NCI-H1436 (cell line): Measurements from ENCODE around the gene CDH24.
"Not testable (repeated sequence)": the region's sequence is repeated elsewhere in the genome, so short reads cannot be mapped to it uniquely, and the experiment has no call there.

Experiments
- DNase-seq: peaks from one replicate; lab custom pipeline; 2025; lab: John Stamatoyannopoulos, UW

CDH24 gene

DNA sequence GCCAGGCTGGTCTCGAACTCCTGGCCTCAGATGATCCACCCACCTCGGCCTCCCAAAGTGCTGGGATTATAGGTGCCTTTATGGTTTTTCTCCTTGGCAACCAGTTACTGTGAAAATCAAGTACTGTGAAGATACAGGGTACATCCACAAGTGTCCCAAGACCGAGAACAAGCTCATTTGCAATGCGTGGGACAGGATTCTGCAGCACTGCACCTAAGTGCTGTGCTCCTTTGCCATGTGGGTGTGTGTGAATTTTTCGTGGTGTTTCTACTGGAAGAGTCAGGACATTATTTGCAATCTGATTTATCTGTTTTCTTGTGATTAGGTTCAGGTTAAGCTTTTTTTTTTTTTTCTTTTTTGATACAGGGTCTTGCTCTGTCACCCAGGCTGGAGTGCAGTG, 40.2 kb downstream of the CDH24 start:
- DNase-seq: no peak

DNA sequence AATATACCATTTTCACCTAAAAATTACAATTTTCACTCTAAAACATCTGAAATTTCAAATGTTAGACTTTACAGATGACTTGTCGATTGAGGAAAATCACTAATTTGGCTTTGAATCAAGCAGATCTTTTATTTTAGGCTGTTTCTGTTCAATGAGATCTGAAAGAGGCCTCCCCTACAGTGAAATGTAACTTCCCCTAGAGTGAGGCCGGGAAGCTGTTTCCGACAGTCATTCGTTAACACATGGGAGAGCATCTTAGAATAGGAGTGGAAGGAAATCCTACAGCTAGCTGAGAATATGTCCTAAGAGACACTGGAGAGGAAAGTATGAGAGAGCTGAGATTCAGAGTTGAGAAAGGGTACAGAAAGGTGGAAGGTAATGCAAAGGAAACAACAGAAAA, 41.7 kb downstream of the CDH24 start:
- no peak for DNase-seq

DNA sequence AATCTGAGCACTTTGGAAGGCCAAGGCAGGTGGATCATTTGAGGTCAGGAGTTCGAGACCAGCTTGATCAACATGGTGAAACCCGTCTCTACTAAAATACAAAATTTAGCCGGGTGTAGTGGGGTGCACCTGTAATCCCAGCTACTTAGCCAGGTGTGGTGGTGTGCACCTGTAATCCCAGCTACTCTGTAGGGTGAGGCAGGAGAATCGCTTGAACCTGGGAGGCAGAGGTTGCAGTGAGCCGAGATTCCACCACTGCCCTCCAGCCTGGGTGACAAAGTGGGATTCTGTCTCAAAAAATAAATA, 43.6 kb downstream of the CDH24 start:
- not testable (repeated sequence) for DNase-seq

DNA sequence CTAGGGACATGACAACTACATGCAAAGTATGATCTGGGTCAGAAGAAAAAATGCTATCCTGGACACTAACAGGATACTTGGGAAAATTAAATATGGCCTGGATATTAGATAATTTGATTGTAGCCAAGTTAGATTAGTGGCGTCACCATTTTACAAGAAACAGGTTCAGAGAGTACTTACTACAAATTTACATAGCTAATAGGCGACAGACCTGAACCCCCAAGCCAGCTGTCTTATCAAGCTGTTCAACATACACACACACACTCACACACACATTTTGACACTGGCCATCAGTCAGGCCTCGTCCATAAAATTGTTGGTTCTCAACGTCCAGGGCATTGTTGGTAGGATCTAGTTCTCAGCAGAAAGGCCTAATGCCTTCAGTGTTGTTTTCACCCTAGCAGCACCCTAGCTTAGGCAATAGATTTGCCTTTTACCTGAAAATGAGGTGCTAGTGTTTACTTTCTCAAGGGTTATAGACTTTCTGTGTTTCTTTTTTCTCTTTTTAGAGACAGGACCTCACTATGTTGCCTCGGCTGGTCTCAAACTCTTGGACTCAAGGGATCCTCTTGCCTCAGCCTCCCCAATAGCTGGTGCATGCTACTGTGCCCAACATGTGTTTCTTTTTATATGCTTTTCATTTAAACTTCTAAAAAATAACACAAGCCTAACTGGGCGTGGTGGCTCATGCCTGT, 44.1 kb downstream of the CDH24 start:
- no peak for DNase-seq

DNA sequence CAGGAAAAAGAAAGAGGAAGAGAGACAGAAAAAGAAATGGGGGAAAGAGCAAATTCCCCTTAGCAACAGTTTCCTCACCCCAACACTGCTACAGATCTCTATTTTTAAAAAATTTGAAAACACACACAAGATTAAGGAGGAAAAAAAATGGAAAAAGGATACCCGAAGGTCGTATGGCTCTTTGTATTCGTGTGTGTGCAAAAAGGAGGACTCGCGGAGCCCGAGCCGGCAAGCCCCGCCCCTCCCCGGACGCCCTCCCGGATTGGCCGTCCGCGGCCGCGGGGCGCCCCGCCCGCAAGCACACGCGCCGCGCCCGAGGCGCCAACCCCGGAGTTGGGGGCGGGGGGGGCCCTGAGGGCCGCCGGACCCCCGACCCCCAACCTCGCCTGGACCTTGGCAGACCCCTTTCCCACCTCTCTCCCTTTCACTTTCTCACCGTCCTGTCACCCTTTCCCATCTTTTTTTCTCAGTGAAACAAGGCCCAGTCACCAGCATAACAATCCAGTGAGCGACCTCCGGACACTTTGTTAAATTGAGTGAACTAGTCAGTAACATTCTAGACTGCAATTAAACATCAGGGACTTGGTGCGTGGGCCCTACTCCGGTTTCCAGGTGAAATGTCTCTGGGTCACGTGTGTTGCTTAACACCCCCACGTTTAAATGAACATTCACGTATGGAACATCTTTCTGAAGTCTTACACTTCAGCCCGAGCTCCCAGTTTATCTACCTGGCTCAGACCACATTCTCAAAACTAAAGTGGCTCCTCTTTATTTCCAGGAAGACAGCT, 47.2 kb downstream of the CDH24 start, which contains the start of gene C14orf93:
Gene C14orf93 (minus strand): TSS at position 205 of the 788 bp plus-strand sequence. CDS start 11,120 bp downstream, outside the sequence.
- DNase-seq: peak; percentile 62

DNA sequence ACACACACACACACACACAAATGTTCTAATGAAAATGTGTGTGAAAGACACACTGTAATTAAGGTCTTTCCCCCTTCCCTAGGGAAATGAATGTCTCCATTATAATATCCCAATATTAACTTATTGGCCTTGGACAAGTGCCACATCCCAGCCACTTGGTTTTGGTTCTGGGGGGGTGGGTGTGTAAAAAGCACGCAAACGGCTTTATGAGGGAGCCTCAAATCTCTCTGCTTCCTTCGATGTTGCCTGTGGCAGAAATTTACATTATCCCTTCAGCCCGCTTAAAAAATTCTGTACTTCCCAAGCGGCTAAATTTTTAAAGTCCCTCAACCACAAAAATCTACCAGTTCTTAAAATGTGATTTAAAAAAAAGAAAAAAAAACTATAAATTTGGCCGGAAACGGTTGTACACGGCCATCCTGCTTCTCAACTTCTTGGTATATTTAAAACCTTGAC, 47.8 kb downstream of the CDH24 start:
- no peak for DNase-seq

DNA sequence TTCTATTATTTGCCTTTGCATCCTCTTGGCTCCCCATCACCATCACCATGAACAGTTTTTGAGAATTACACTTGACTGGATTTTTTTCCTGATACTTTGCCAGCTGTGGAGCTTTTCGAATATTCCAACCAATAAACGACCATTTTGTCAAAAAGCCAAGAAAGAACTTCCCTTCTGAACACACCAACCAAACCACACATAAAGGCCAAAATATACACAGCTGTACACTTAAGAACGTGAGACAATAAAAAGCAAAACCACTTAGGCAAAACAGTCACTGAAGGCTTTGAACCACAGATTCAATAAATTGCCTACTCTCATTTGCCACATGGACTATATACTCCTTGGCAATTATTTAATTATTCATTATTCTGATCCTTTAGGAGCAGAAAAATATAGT, 48.5 kb downstream of the CDH24 start:
- DNase-seq: no peak

DNA sequence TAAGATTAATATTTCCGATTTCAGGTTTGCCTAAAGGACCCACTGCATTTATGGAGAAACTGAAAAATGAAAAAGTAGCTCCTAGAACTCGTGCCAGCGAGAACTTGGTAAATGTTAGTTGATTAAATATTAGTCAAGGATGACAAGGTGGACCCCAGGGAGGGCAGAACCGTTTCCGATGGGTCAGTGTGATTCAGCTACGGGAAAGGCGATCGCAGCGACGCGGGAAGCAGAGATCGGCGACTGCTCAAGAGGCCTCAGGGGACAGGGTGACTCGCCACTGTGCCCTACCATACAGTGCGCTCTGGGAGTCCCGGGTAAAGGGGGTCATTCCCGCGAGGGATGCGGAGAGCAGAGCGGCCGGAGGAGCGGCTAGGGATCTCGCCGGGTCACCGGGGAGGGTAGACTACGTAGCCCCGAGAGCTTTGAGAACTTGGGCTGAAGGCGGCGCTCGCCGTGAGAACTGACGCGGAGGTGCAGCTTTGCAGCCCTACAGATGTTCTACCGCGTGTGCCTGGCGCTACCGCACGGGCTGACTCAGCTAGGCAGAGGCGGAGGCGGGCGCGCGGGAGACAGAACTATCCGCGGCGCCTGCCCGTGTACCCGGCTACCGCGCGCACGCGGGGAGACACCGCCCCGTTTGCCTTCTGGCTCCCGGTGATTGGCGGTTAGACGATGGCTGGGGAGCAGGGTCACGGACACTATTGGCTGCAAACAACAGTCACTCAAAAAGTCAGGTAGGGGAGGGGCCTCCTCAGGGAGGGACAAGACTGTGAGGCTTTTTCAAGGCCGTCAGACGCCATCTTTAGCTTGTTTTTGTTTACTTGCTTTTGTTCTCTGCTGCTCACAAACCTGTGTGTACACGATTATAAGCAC, 50.5 kb downstream of the CDH24 start:
- peak; percentile 96 for DNase-seq

DNA sequence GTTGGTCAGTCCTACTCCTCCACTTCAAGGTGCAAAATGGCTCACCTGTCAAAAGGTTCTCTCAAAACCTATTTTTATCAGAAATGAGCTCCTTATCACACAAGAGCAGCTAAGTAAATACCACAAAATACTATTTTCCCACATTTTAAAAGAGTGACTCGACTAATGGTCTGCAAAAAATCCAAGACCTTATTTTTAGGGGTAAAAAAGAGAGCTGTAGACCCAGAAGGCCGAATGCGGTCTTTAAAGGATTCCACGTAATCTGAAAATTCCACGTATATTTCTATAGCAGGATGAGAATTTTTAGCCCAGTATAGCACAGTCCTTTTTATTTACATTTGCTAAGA, 51.2 kb downstream of the CDH24 start:
- DNase-seq: no peak

DNA sequence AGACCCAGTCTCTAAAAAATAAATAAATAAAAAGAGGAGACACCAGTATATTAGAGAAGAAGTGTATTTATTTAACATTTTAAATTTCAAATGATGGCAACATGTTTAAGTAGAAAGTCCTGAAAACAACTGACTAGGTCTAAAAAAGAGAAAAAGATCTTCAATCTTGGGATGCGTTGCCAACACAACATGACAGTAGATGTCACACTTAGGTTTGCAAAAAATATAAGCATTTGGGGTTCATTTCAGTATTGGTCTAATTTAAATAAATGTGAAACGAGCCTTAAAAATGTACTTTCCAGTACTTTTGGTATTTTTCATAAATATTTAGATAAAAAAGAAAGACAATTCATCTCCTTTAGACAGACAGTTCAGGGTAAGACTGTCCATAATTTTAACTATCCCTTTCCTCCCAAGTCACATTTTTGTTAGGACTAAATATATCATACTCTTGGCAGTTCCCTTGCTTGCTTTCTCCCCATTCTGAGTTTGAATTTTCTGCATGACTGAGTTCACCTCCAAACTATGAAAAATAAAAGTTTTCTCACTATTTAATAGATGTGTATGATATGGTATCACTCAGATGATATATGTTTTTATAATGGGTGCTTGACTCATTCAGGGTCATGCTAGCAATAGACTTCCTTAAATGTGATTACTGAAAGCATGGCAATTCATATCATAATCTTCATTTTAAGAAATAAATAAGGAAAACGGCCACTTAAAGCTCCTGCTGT, 51.7 kb downstream of the CDH24 start:
- no peak for DNase-seq

DNA sequence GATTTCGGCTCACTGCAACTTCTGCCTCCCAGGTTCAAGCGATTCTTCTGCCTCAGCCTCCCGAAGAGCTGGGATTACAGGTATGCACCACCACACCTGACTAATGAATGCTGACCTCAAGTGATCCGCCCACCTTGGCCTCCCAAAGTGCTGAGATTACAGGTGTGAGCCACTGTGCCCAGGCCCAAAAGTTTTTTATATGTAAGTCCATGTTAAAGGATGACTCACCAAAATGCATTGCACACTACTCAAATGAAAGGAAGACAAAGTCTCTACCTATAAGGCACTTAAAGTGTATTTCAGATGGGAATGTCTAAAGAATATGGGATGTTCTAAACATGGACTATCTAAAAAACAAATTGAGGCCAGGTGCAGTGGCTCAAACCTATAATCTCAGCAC, 53.0 kb downstream of the CDH24 start:
- DNase-seq: not testable (repeated sequence)

DNA sequence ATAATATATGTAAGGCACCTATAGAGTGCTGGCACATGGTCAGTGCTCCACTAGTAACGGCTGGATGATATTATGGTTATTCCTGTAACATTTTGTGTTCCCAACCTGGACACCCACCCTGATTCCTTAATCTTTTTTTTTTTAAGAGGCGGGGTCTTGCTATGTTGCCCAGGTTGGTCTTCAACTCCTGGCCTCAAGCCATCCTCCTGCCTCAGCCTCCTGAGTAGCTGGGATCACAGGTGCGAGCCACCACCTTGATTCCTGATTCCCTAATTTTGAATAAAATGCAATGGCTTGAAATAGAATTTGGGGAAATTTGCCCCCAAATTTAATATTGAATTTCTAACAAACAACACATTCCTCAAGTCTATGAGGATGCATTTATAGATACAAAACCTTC, 54.7 kb downstream of the CDH24 start:
- DNase-seq: no peak

DNA sequence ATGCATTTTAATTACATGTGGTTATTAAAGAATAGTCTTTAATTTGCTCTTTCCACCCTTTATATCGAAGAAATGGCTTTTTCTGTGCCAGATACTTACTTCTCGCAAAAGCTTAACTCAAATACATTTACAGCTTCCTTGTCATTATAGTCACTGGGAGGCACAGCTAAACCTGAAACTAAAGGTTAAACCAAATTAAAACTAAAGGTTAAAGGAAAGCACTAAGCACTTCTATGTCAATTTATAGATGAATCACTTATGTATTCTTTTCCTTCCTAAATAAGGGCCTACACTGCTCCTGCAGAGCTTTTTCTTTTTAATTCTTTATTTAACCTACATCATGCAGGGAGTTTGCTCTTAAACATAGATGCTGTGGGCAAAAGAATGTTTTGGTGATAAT, 56.5 kb downstream of the CDH24 start:
- no peak for DNase-seq

DNA sequence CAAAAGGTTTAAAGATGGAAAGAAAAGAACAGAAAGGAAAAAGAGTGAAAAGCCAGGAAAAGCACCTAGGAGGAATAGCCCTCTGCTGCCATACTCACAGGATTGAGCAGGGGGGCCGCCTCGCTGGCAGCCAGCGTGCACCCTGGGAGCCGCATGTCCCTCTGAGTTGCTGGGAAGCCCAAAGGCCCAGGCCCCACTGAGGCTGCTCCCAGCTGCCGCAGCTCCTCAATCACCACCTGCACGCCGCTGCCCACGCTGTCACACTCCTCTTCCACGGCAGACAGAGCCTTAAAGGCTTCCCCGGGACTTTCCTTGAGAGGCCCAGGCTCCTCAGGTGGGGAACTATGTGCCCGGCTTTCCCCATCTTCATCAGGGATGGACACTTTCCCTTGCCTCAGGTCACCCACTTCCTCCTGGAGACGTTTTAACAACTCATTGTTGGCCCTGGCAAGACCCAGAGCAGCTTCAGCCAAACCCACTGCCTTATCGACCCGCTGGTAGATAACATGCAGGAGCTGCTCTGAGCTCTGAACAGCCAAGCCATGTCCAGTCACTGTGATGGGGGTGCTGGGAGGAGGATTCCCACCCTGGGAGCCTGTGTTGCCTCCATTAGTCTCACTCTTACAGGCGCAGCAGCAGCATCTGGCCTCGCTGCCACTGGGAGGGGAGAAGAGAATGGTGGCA, 58.8 kb downstream of the CDH24 start:
- DNase-seq: no peak

DNA sequence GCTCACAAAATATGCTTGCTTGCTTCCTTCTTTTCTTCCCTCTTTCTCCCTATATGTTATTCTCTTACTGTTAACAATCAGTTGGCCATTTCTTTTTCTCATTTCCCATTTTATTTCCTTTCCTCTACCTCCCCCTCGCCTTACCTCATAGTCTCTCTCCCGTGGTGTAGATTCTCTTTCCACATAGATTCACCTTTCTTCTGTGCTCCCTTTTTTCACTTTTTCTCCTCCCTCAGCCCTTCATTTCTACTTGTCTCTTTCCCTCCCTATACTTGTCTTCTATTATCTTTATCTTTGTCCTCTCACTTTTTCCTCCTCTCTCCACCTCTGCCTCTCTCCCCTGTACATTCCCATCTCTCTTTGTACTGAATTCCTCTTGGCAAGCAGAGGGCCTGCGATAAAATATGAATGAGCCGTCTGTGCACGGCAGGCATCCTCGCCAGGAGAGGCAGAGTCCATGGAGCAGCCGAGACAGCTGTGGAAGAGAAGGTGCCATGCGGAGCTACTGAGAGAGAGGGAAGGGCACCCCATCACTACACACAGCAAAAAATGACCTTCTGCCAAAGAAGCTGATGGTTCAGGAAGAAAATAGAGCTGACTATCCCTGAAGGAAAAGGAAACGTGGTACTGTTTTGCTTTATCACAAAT, 59.5 kb downstream of the CDH24 start:
- no peak for DNase-seq
